Astrocyte (in vitro differentiated cells and primary cell): Measurements from ENCODE around the gene ARL13B. TPM values are rescaled to one million over a fixed set of nuclear protein-coding genes. Genes with fewer than 3 reads are reported as not detected.

Experiments
- DNase-seq: peaks from one replicate; pipeline ENCODE4 v3.0.0-alpha.2; 2010; ENCODE audit warnings: low read depth
- FAIRE-seq: peaks from 2 replicates; lab custom pipeline; 2011; peaks lifted over from hg19 to GRCh38; lab: Jason Lieb, UNC
- H2AFZ ChIP-seq: 2 replicates; pipeline ENCODE4 v1.6.0; 2012; ENCODE audit warnings: low read depth, low read length, inconsistent platforms
- H3K27ac ChIP-seq: 2 replicates; pipeline ENCODE4 v1.5.1; 2011; ENCODE audit warnings: low read depth, low read length, inconsistent platforms
- H3K27me3 ChIP-seq: 2 replicates; pipeline ENCODE4 v1.6.0; 2011; ENCODE audit warnings: low read length, inconsistent platforms; ENCODE audit not compliant: insufficient read depth
- H3K36me3 ChIP-seq: 2 replicates; pipeline ENCODE4 v1.5.1; 2011; ENCODE audit warnings: low read length, inconsistent platforms; ENCODE audit not compliant: insufficient read depth
- H3K4me1 ChIP-seq: 2 replicates; pipeline ENCODE4 v1.5.1; 2011; ENCODE audit warnings: low read length, inconsistent platforms; ENCODE audit not compliant: insufficient read depth
- H3K4me2 ChIP-seq: 2 replicates; pipeline ENCODE4 v1.6.0; 2012; ENCODE audit warnings: low read length, inconsistent platforms
- H3K4me3 ChIP-seq: 2 replicates; pipeline ENCODE4 v1.5.1; 2011; ENCODE audit warnings: low read depth, mild to moderate bottlenecking, low read length, inconsistent platforms; ENCODE audit not compliant: insufficient read depth
- H3K79me2 ChIP-seq: 2 replicates; pipeline ENCODE4 v1.6.0; 2012; ENCODE audit warnings: mild to moderate bottlenecking, low read length, inconsistent platforms; ENCODE audit not compliant: insufficient read depth
- H3K9ac ChIP-seq: 2 replicates; pipeline ENCODE4 v1.6.0; 2012; ENCODE audit warnings: mild to moderate bottlenecking, low read length, inconsistent platforms
- H3K9me3 ChIP-seq: 2 replicates; pipeline ENCODE4 v1.5.1; 2012; ENCODE audit warnings: low read depth, mild to moderate bottlenecking, low read length, inconsistent platforms; ENCODE audit not compliant: insufficient read depth
- H4K20me1 ChIP-seq: 2 replicates; pipeline ENCODE4 v1.6.0; 2012; ENCODE audit warnings: low read length, inconsistent platforms; ENCODE audit not compliant: insufficient read depth
- H3K27ac Mint-ChIP-seq: one replicate; pipeline ENCODE4 v1.8.0; 2021; ENCODE audit warnings: mild to moderate bottlenecking, mixed read lengths; ENCODE audit not compliant: unreplicated experiment
- H3K27me3 Mint-ChIP-seq: one replicate; pipeline ENCODE4 v1.8.0; 2021; ENCODE audit warnings: low read depth, mixed read lengths; ENCODE audit not compliant: unreplicated experiment
- H3K36me3 Mint-ChIP-seq: one replicate; pipeline ENCODE4 v1.8.0; 2021; ENCODE audit warnings: low read depth, mixed read lengths; ENCODE audit not compliant: unreplicated experiment
- H3K4me1 Mint-ChIP-seq: one replicate; pipeline ENCODE4 v1.8.0; 2021; ENCODE audit warnings: low read depth, mixed read lengths; ENCODE audit not compliant: unreplicated experiment
- H3K4me3 Mint-ChIP-seq: one replicate; pipeline ENCODE4 v1.8.0; 2021; ENCODE audit warnings: mild to moderate bottlenecking, moderate library complexity, mixed read lengths; ENCODE audit not compliant: unreplicated experiment
- H3K9me3 Mint-ChIP-seq: one replicate; pipeline ENCODE4 v1.8.0; 2021; ENCODE audit warnings: mild to moderate bottlenecking, mixed read lengths; ENCODE audit not compliant: unreplicated experiment
- EZH2 ChIP-seq: IDR thresholded peaks from 2 replicates; pipeline ENCODE4 v1.6.1; 2012; ENCODE audit warnings: mild to moderate bottlenecking, low read length, inconsistent platforms; ENCODE audit not compliant: insufficient read depth
- total RNA-seq: library from RNA; stranded (reverse); gene quantifications from 2 replicates; pipeline ENCODE4 v1.2.1, GENCODE V29; 2021
- TF ChIP-seq, protein P1 (sequence below): IDR thresholded peaks from 2 replicates; pipeline ENCODE4 v1.5.1; 2011; ENCODE audit warnings: low read depth, mild to moderate bottlenecking, inconsistent platforms, low read length, moderate library complexity; ENCODE audit not compliant: insufficient read depth

Gene ARL13B
- total RNA-seq, 1 donor from 2014 or later, result 9.8 TPM

DNA sequence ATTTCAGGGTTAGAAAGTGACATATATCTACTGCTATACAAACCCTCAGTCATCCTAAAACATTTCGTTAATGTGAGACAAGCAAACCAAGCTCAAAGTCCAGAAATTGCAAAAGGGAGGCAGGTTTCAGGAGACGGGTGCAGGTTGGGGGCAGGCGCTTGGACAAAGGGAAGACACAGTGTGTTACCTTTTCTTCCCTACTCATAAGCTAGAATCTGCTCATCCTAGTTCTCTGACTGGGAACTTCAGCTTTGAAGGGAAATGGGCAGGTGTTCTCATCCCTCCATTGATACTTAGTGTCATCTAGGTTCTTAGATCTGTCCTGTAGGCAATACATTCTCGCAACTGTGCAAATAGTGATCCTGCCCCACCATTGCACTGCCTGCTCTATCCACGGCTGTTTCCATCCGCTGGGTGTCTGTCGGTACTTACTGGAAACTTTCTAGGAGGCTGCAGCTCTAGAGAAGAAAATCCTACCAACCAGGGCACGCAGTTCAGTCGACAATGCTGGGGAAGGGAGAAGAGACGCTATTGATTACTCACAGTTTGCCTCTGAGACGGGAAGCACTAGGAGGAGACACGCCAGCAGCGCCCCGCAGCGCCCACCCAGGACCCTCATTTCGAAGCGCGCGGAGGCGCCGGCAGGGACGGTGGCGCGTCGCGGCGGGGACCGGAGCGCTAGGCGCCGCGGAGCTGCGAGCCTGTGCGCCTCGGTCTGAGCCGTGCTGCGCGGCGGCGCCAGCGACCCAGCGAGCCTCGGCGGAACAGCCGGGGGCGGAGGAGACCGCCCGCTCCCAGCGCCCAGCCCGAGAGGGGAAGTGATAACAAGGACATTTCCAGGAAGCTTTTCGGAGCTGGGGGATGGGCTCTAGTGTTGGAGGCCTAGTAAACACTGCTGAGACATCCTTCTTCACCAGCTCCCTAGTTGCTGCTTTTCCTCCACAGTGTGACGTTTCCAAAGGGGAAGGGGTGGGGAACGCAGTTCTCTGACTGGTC, 6.5 kb upstream of the ARL13B start, which contains the start of gene PROS1:
PROS1 (minus strand) TSS at position 766 of the 996 bp plus-strand sequence; CDS start at position 619, 147 bp downstream.
- H3K27me3 ChIP-seq, result no peaks in the 10 kb centered on the region
- no peaks in the 10 kb centered on the region for H3K9me3 ChIP-seq
- no peaks in the 10 kb centered on the region for H3K36me3 ChIP-seq
- Mint-ChIP-seq H3K4me1 (peaks cover 18% of the 10 kb centered on the region), H3K27me3 (peaks cover 7% of the 10 kb centered on the region), H3K36me3 (no peaks in the 10 kb centered on the region), H3K4me3 (peak within 1 kb of the TSS; percentile 84), H3K9me3 (no peaks in the 10 kb centered on the region), H3K27ac (peak within 1 kb of the TSS; percentile 85)
- no peak for TF ChIP-seq EZH2
- TF ChIP-seq, protein P1, sequence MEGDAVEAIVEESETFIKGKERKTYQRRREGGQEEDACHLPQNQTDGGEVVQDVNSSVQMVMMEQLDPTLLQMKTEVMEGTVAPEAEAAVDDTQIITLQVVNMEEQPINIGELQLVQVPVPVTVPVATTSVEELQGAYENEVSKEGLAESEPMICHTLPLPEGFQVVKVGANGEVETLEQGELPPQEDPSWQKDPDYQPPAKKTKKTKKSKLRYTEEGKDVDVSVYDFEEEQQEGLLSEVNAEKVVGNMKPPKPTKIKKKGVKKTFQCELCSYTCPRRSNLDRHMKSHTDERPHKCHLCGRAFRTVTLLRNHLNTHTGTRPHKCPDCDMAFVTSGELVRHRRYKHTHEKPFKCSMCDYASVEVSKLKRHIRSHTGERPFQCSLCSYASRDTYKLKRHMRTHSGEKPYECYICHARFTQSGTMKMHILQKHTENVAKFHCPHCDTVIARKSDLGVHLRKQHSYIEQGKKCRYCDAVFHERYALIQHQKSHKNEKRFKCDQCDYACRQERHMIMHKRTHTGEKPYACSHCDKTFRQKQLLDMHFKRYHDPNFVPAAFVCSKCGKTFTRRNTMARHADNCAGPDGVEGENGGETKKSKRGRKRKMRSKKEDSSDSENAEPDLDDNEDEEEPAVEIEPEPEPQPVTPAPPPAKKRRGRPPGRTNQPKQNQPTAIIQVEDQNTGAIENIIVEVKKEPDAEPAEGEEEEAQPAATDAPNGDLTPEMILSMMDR, result no peak
- DNase-seq (peak; percentile 70), FAIRE-seq (peak; percentile 13)
- peaks cover 4% of the 10 kb centered on the region for H3K4me1 ChIP-seq
- H3K4me2 ChIP-seq, result peak within 1 kb of the TSS; percentile 86
- H3K4me3 ChIP-seq, result peak within 1 kb of the TSS; percentile 70
- H4K20me1 ChIP-seq, result no peaks in the 10 kb centered on the region
- H2AFZ ChIP-seq, result peak within 1 kb of the TSS; percentile 99
- H3K9ac ChIP-seq, result peak within 1 kb of the TSS; percentile 82
- no peaks in the 10 kb centered on the region for H3K79me2 ChIP-seq
- H3K27ac ChIP-seq, result peak within 1 kb of the TSS; percentile 34

DNA sequence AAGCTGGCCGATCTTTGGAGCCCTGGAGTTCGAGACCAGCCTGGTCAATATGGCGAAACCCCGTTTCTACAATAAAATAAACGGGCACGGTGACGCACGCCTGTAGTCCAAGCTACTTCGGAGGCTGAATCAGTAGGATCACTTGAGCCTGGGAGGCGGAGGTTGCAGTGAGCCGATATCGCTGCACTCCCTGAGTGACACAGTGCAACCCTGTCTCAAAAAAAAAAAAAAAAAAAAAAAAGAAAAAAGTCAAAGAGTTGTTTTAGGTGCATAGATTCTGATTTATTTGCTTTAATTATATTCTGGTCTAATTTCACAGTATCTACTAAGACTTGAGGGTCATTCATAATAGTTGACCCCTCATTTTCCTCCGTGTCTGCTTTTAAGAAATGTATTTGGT, 1.7 kb downstream of the ARL13B start:
- no peak for DNase-seq
- Mint-ChIP-seq H3K27ac (no peak overlapping the region), H3K36me3 (no peaks in the 10 kb centered on the region), H3K4me3 (peak overlapping the region; percentile 92), H3K9me3 (peaks cover 2% of the 10 kb centered on the region), H3K27me3 (peaks cover 2% of the 10 kb centered on the region), H3K4me1 (peaks cover 6% of the 10 kb centered on the region)
- Histone ChIP-seq H3K4me1 (peaks cover 4% of the 10 kb centered on the region), H2AFZ (no peak overlapping the region), H4K20me1 (no peaks in the 10 kb centered on the region), H3K27ac (no peak overlapping the region), H3K4me3 (no peak overlapping the region), H3K36me3 (no peaks in the 10 kb centered on the region), H3K9me3 (no peaks in the 10 kb centered on the region), H3K9ac (no peak overlapping the region), H3K79me2 (peaks cover 58% of the 10 kb centered on the region), H3K27me3 (no peaks in the 10 kb centered on the region), H3K4me2 (peak overlapping the region; percentile 91)
- FAIRE-seq, result no peak
- TF ChIP-seq, protein P1, result no peak
- no peak for TF ChIP-seq EZH2
